HL-60 (cell line): ENCODE measurements around the gene ZSCAN12.
"Not testable (repeated sequence)": the region's sequence is repeated elsewhere in the genome, so short reads cannot be mapped to it uniquely, and the experiment has no call there.

ENCODE experiments used
- CTCF ChIP-seq: IDR thresholded peaks from one replicate; pipeline ENCODE4 v1.5.1; 2011; ENCODE audit warnings: low read length, control low read depth, inconsistent platforms; ENCODE audit not compliant: insufficient read depth
- GABPA ChIP-seq: IDR thresholded peaks from 2 replicates; pipeline ENCODE4 v1.6.1; 2012; ENCODE audit warnings: low read depth
- POLR2AphosphoS5 ChIP-seq: IDR thresholded peaks from 2 replicates; pipeline ENCODE4 v1.6.1; 2012; ENCODE audit warnings: low read depth
- REST ChIP-seq: IDR thresholded peaks from 2 replicates; pipeline ENCODE4 v1.6.1; 2012; ENCODE audit warnings: low read depth; ENCODE audit not compliant: insufficient replicate concordance

- TF ChIP-seq POLR2AphosphoS5, CTCF, REST, GABPA: not testable (repeated sequence)
These were observed 4.4 kb upstream of the ZSCAN12 start for GRCh38 chr6:28403923-28404322.
